OCI-LY7 (cell line): ENCODE data around the gene NTF4.
"Not testable (repeated sequence)": the region's sequence is repeated elsewhere in the genome, so short reads cannot be mapped to it uniquely, and the experiment has no call there.

Experiments
- CTCF ChIP-seq: fragments of 200-600 bp; sonication (generic); conservative IDR thresholded peaks from 2 replicates; pipeline ENCODE4 v1.5.1; 2014; ENCODE audit warnings: mild to moderate bottlenecking, antibody characterized with exemption, low read length, moderate library complexity, mixed read lengths
- EZH2phosphoT487 ChIP-seq: fragments of 200-600 bp; sonication (generic); IDR thresholded peaks from 2 replicates; pipeline ENCODE4 v1.6.1; 2018; ENCODE audit warnings: low read depth, borderline replicate concordance, mild to moderate bottlenecking, mixed run types, antibody characterized with exemption, low read length, moderate library complexity, mixed read lengths

GRCh38 chr19:49049011-49049410 lies 15.6 kb downstream of the NTF4 start, which contains the start of gene CGB8:
- TF ChIP-seq CTCF, EZH2phosphoT487: not testable (repeated sequence)
